Right lung (tissue), 5 donors: ENCODE results near the gene CDHR2. TPM values are rescaled to one million over a fixed set of nuclear protein-coding genes. Genes with fewer than 3 reads are reported as not detected.
"Not testable (repeated sequence)": the region's sequence is repeated elsewhere in the genome, so short reads cannot be mapped to it uniquely, and the experiment has no call there.

Source experiments
- DNase-seq, 2 donors: peaks; one replicate each; pipeline ENCODE4 v3.0.0-alpha.2; 2013
- polyA plus RNA-seq, 5 donors: library from polyadenylated mRNA; unstranded; fragments of 120-200 nt; gene quantifications; one replicate each; pipeline versions ENCODE4 v1.2.1 to v1.2.3, GENCODE V29; 2013; ENCODE audit warnings: inconsistent platforms in 1 of 5, low replicate concordance in 1 of 5; ENCODE audit not compliant: insufficient read length in 5 of 5, insufficient read depth in 1 of 5

The CDHR2 gene
- polyA plus RNA-seq, 5 donors = 0.33 to 0.60 (median 0.40) TPM

DNA sequence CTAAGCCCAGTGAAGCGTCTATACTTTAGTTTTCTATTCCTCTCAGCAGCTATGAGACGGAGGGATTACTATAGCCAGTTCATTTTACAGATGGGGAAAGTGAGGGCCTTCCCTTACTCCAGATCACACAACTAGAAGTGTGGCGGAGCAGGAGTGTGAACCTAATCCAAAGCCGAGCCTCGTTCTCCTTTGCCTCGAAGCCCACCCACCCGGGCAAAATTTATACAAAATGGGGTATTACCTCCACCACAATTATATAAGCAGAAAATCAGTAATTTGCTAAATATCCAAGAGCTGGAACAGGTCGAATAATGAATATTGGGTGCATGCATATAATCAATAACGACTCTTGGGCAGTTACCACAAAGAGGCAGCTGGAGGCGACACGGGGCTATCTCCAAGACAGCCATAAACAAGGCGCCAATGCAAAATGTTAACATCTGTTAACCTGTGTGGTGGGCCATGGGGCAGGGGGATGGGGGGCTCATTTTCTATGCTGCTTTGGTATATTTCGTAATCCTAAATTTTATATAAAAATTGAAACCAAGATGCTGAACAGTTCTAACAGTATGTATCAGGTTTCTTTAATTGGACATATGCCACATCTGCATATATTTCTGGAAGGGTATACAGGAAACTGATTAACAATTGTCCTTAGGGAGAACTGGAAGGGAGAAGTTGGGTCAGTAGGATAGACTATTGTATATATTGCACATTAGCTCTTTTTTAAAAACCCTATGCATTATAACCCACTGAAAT is 10.7 kb upstream of the CDHR2 start:
- peak in 1 of 2 donors; percentile 11 for DNase-seq

DNA sequence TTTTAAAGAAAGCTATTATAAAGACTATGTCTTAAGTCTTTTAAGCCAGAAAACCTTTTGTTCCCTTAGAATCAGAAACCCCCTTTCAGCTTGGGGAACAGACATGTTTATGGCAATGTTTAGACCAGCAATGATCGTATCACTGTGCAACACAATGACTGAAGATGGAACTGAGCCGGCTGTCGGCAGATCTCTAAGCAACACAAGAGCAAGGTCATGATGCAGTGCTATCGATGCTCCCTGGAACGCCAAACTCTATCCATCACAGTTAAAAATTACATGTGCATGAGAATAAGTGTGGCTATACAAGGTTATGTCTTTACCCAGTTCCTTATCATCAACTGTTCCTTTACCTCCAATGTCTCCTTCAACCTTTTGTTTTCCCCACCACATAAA is 10.2 kb upstream of the CDHR2 start:
- no peak for DNase-seq

DNA sequence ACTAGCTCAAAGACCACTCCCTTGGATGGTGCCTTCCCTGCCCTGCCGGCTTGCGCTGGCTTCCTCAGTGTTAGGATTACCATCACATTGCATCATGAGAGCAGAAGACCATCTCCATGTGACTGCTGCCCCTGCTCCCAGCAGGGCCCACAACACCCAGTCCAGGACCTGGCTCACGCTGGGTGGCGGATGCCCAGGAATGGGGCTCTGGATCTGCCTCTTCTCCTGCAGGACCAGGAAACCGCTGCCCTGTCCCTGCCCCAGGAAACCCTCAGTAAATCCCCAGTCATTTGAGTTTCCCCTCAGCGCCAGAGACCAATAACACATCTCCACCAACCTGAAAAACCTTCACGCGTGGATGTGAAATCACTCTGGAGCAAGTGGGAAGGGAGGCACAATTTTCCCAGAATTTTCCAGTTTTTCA is 8.7 kb upstream of the CDHR2 start:
- DNase-seq = no peak

DNA sequence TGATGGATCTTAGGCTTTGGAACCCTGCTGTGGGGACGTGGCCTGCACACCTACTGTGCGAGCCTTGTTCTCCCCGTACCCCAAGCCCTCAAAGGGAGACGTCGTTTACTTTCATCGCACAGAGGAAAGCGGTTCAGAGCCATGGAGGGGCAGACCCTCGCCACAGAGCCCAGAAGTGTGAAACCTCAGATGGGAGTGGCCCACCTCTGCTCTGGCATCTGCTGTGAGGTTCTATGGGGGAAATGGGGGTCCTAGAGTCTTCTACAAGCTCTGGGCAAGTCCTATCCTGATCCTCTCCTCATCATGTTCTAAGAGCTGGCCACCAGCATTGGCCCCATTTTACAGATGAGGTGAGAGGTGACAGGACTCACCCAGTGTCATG is 8.2 kb upstream of the CDHR2 start:
- no peak for DNase-seq

DNA sequence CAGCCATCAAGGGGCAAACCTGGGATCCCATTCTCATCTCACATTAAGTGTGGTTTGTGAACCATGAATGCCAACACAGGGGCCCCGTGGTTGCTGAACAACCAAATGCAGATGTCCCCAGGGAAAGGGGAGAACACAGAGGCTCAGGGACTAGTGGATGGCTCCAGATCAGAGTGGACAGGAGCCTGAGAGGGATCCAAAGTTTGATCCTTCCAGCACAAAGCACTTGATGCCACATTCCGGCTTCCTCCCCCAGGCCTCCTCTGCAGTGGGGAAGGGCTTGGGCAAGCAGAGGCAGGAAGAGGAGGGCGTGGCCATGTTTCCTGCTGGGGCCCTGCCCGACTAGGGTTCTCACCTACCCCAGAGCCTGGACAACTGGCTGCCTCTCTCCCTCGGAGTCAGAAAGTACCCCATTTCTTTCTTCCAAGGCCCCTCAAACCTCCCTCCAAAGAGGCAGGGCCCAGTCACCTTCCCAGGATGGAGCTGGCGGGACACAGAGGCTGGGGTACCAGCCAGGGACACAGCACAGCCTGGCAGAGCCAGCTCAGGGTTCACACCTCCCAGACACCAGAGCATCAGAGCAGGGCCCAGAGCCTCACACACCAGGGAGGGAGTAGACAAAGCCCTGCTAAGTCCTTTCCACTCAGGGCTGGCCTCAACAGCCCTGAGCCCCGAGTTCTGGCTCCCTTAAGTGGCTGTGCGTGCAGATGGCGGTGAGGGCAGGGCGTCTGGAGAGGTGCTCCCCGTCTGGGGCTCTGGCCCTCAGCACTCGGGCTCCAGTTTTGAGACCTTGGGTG is 7.6 kb upstream of the CDHR2 start:
- DNase-seq = peak; percentile 38 to 40

DNA sequence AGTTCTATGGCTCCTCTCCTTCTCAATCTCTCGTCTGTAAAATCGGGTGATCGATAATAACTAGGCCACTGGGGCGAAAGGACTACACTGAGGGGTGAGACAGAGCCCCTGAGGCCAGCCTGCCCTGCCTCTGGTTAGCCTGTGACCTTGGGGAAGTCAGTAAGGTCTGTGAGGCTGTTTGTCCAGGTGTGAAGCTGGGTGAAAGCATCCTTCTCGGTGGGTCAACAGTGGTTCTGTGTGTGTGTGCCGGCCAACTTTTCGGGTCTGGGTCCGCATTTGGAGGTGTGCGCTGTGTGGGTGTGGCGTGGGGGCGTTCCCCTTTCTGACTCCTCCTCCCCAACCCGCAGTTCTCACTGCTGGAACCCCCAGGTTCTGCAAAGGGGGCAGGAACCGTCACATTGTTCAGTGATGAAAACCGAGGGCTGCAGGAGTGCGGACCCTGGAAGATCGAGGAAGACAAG is 7.0 kb upstream of the CDHR2 start:
- no peak for DNase-seq

DNA sequence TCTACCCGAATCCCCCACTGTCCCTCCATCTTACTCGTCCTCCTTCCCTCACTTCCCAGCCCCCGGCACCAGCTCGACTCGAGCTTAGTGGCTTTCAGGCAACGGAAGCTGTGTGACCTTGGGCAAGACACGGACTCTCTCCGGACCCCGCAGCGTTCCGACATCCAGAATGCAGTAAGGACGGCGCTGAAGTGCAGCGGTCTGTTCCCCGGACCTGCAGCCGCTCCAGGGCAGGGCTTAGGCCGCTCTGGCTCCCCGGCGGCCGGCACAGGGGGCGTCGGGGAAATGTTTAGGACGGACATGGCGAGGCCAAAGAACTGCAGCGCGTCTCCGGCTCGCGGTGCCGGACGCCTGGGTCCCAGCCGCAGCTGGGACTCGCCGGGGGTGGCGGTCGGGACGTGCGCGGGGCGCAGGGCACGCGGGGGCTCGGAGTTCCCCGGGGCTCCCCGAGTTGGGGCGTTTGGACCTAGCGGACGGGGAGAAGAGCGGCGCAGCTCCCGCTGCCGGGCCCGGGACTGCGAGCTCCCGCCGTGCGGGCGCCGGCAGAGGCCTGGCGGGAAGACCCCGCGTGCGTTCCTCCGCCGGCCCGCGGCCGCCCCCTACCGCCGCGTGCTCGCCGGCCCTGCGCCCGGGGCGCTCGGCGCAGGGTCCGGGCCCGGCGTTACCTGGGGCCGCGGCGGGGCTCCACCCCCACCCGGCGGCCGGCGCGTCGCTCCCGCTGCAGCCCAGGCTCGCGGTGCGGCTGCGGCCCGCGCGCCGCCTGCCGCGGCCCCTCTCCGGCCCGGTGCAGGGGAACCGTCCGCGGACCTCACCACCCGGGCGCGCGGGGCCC is 6.3 kb upstream of the CDHR2 start:
- peak; percentile 14 to 19 for DNase-seq

DNA sequence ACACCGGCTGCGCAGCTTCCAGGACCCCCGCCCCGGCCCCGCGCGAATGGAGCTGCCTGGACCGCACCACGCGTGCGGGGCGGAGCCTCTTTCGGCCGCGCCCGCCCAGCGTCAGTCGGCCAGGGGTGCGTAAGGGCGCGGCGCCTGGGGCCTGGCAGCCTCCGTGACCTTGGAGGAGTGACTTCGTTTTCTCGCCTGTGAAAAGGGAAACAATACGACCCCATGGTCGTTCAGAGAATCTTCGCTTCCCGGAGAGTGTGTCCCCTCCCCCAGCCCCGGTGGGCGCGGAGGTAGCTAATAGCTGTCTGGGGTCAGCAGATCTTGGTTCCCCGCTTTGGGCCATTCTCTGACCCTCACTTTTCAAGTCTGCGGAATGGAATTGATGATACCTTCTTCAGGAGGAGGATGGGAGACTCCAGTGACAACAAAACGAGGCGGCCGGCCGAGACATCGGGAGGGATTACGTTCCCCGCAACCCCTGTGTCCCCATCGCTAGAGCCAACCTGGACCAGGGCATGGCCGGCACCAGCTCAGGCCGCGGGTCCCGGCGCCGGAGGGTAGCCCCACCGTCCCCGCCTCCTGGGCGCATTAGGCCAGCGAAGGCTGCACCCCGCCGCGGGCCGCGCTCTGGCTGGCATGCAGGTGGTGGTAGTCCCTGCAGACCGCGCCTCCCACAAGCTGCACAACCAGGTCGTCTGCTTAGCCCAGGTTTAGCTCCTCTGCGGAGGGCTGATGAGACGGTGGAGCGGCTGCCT is 5.5 kb upstream of the CDHR2 start:
- DNase-seq = peak; percentile 50 to 52

DNA sequence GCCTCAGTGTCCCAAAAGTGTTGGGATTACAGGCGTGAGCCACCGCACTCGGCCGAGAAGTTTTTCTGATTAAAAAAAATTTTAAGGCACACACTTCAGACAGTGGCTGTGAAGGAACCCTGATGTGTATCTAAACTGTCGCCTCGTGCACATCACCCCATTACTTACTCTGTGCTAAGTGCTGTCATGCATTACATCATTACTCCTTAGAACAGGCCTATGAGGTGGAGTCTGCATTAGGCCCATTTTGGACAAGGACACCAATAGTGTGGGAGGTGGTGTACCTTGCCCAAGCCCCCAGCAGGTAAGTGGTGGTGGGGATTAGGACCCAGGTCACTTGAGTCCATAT is 3.8 kb upstream of the CDHR2 start:
- DNase-seq = no peak

DNA sequence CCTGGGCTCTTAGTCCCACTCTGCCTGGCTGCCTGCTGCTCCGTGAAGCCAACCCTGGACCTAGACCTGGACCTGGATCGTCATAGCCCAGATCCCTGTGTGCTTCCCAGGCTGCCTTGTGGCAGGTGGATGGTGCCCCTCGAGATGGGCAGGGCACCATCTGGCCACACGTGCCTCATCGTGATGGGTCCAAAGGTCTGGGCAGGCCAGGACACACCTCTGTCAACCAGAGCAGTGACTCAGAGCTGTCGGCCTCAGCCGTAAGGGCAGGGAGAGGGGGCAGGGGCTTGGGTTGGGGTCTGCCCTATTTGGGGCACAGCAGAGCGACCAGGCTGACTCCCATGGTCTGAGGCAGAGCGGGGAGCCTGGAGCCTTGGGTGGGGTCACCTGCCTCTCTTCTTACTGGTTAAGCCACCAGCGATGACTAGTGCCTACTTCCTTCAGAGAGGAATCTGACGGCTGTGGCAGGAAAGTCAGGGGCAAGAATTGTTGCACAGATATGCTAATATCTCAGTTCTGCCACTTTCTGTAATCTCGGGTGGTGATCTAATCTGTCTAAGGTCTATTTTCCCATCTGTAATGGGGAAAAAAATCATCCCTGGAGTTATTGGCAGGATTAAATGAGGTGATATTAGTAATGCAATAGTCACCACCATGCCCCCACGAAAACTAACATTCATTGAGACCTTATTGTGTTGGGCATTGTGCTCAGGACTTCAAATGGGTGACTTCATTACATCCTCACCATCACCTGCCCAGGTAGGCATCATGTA is 3.2 kb upstream of the CDHR2 start:
- DNase-seq = no peak

DNA sequence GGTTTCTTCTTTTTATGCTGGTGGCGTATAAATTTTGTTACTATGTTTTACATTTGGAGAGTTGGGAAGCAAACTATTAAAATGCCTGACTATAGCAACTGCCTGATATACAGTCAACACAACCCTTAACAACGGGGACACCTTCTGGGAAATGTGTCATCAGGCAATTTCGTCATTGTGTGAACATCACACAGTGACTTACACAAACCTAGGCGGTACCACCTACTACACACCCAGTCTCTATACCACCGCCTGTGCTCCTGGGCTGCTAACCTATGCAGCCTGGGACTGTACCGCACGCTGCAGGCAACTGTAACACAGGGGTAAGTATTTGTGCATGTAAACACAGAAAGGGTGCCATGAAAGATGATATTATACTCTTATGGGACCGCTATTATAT is 1.3 kb upstream of the CDHR2 start:
- DNase-seq = no peak

DNA sequence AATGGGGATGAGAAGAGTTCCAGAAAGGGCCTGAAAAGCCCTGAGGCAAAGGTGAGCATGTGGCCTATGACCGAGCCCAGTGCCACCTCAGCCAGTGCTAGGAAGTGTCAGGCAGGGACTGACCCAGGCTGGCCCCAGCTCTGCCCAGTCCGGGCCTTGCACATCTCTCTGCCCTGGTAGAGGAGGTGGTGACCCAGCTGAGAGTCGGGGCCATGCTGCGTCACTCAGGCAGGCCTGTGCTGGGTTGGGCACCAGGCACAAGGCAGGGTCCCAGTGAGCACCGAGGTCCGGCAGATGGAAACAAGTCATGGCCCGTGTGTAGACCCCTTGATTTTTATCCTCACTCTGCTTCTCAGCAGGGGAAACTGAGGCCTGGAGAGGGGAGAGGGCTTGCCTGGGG is 729 bp downstream of the CDHR2 start:
- DNase-seq = no peak

DNA sequence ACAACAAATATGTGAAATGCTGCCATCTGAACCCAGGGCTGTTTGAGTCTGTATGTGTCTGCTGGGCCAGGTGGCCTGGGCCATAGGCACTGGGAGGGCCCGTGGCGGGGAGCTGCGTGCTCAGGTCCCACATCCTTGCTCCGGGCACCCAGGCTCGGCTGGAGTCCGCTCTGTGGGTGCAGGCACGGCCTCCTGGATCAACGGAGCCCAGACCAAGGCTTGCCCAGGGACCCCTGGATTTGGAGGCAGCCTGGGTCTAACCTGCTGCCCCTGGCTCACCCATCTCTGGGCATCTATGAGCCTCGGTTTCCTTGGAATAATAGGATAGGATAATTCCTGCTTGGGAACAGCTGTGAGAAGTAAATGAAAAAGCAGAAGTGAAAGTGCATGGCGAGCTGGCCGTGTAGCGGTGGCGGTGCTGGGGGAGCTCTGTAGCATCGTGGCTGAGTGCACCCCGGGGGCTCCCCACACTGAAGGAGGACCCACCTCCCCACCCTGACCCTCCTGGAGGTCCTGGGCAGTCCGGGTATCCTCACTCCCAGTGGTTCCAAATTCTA is 1.2 kb downstream of the CDHR2 start:
- DNase-seq = no peak

DNA sequence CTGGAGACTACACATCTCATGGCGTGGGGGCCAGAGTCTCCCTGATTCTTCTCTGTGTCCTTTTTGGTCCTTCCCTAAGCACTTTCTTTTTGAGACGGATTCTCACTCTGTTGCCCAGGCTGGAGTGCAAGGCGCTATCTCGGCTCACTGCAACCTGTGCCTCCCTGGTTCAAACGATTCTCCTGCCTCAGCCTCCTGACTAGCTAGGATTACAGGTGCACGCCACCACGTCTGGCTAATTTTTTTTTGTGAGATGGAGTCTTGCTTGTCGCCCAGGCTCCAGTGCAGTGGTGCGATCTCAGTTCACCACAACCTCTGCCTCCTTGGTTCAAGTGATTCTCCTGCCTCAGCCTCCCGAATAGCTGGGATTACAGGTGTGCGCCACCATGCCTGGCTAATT is 1.8 kb downstream of the CDHR2 start:
- DNase-seq = not testable (repeated sequence)

DNA sequence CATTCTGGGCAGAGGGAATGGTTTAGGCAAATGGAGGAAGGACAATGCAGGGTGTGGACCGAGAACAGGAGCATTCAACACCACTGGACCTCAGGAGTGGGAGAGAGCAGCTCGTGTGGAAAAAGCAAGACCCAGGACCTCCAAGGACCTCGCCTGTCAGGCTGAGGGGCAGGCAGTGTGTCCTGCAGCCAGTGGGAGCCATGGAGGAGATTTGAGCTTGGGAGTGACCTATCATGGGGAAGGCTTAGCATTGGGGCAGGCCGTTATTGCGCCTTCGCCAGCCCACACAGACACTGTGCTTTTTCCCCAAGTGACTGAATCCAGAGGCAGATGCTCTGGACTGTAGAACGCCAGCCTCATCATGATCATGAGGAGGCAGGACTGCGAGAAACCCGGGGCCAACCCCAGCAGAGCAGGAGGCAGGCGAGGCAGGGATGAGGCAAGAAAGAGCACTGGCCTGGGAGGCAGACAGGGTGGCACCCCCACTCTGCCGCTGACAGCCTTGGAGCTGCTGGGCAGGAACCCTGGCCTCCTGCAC is 3.3 kb downstream of the CDHR2 start:
- no peak for DNase-seq

DNA sequence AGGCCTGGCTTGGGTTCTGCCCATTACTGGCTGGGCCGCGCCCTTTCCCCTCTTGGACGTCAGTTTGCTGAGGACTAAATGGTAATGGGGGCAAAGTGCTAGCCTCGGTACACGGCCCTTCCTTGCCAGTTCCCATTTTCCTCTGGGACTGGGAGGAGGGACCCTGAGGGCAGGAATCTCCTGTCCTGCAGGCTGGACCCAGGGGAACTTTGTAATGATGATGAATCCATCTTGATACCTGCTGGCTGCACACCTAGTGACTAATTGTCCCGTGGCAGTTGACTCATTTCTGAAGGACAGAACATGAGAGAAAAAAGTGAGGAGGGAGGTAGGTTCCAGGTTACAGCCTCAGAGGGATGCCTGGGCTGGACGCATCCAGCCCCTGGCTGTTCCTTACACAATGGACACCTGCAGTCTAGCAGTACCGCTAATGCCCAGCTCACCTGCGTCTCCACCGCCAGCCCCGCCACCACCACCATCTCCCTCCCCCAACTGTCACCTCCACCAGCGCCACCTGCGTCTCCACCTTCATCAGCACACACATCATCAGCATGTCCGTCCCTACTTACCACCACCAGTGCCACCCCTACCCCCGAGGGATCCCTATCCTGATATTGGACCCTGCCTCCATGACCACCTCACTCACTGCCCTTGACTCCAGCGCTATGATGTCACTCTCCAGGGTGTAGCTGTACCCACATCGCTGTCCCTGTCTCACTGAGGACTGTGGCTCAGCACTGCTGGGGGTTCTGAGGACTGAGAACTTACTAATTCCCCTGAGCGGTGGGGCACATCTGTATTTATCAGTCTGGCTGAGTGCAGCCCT is 4.3 kb downstream of the CDHR2 start:
- DNase-seq = no peak

DNA sequence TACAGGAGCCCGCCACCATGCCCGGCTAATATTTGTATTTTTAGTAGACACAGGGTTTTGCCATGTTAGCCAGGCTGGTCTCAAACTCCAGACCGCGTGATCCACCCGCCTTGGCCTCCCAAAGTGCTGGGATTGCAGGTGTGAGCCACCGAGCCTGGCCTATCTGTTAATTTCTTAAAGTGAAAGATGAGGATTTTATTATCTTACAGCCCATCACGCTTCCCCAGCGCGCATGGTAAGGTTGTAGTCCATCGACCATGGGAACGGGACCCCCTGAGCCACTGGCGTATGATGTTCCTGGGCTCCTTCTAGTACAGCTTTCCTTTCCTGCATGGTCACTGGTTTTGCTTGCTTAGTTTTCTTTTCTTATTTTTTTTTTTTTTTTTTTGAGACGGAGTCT is 8.7 kb downstream of the CDHR2 start:
- no peak for DNase-seq

DNA sequence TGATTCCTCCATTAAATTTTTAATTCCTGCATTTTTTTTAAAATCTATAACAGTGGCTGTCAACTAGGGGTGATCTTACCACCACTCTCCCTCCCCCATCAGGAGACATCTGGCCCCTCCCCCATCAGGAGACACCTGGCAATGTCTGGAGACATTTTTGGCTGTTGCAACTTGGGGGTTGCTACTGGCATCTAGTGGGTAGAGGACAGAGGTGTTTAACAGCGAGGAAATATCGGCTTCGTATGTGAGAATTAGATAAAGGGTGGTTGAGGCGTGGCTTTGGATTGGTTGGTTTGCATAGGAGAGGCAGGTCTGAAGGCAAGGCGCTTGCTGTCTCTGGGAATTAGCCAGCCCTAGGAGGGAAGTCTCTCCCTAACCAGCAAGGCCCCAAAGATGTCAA is 10.5 kb downstream of the CDHR2 start:
- DNase-seq = no peak

DNA sequence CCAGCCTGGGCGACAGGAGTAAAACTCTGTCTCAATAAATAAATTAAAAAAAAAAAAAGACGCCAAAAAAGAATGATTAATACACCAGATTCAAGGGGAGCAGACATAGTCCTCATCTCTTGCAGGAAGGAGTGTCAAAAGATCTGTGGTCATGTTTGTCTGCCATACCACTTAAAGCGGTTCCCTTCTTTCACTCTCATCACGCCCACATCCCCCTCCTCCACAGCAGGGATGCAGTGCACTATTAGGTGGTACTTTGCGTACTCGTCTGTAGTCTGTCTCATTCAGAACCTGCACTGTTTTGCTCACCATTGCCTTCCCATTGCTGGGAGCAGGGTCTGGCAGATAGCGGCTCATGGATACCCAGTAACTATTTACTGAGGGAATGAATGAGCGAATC is 11.2 kb downstream of the CDHR2 start:
- DNase-seq = no peak
